ENCODE measurements around the gene HNRNPA3. TPM values are rescaled to one million over a fixed set of nuclear protein-coding genes. Genes with fewer than 3 reads are reported as not detected.

The HNRNPA3 gene
- total and polyA plus RNA-seq, 2 of the 13 experiments (the other 11 are each of a cell fraction or from before 2014, with no cell fraction given): 73.3 to 97.7 TPM

DNA sequence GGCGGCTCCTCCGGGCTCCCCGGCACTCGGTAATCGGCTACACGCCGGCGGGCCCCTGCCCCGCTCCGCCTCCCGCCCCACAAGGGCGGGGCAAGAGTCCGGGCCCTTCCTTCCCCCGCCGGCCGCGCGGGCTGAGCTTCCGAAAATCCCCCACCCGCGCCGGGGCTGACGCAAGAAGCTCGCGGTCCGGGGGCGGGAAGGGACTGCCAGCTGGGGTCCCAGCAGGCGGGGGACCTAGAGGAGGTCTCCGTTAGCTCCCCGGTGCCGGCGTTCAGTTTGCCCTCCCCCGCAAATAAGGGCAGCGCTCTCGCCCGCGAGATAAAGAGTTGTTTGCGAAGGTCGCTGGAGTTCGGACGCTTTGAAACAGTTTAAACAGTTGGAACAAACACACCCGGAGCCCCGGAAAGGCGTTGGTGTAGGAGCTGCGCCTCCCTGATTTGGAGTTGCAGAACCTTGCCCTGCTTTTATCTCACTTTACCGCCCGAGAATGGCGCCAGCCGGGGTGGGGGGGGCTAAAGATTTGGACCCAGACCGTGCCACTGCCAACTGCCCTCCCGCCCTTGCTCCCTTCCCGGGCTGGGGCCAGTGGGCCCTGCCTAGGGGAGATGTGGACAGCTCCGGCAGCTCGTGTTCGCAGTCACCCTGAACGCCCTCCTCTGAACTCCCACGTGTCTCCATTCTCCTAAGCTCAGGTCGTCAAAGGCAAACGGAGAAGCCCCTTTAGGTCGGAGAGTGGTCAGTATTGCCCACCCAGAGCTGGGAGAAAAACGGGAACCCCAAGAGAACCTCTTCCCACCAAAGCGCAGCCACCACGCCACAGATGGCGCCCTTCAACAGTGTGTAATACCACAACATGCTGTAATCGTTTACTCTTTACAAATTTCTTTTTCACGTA, 52.3 kb downstream of the HNRNPA3 start, which contains the start of gene NFE2L2 (continued):
- peak; percentile 68 for TF ChIP-seq SKI (IDR thresholded peaks at IDR 0.05; ENCODE audit: partially characterized antibody)
- peak; percentile 73 for TF ChIP-seq CCAR2 (optimal IDR thresholded peaks at IDR 0.05; ENCODE audit: low read depth, low read length)
- TF ChIP-seq, protein P1, sequence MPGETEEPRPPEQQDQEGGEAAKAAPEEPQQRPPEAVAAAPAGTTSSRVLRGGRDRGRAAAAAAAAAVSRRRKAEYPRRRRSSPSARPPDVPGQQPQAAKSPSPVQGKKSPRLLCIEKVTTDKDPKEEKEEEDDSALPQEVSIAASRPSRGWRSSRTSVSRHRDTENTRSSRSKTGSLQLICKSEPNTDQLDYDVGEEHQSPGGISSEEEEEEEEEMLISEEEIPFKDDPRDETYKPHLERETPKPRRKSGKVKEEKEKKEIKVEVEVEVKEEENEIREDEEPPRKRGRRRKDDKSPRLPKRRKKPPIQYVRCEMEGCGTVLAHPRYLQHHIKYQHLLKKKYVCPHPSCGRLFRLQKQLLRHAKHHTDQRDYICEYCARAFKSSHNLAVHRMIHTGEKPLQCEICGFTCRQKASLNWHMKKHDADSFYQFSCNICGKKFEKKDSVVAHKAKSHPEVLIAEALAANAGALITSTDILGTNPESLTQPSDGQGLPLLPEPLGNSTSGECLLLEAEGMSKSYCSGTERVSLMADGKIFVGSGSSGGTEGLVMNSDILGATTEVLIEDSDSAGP (CRISPR knock-in tag; IDR thresholded peaks at IDR 0.05; ENCODE audit: borderline replicate concordance): peak; percentile 94
- TF ChIP-seq EEA1 (CRISPR knock-in tag; IDR thresholded peaks at IDR 0.05; ENCODE audit: borderline replicate concordance): no peak; the same call in 1 of the 2 replicates
- 0 out of 4 replicates have a peak, but pooled peaks of 1 of the 2 experiments have one; percentile 4 for TF ChIP-seq MAFK (conservative IDR thresholded peaks at IDR 0.05 in 1 of 2, IDR thresholded peaks at IDR 0.05 in 1 of 2; ENCODE audit: low read length in 2 of 2)
- peak; percentile 91 for TF ChIP-seq HNF4A (CRISPR knock-in tag; IDR thresholded peaks at IDR 0.05)
- TF ChIP-seq ZNF724P (CRISPR knock-in tag; IDR thresholded peaks at IDR 0.05; ENCODE audit: borderline replicate concordance): no peak
- TF ChIP-seq, protein P2, sequence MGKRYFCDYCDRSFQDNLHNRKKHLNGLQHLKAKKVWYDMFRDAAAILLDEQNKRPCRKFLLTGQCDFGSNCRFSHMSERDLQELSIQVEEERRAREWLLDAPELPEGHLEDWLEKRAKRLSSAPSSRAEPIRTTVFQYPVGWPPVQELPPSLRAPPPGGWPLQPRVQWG (CRISPR knock-in tag; IDR thresholded peaks at IDR 0.05; ENCODE audit: borderline replicate concordance, low read depth): no peak
- TF ChIP-seq, protein P3, sequence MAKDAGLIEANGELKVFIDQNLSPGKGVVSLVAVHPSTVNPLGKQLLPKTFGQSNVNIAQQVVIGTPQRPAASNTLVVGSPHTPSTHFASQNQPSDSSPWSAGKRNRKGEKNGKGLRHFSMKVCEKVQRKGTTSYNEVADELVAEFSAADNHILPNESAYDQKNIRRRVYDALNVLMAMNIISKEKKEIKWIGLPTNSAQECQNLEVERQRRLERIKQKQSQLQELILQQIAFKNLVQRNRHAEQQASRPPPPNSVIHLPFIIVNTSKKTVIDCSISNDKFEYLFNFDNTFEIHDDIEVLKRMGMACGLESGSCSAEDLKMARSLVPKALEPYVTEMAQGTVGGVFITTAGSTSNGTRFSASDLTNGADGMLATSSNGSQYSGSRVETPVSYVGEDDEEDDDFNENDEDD (CRISPR knock-in tag; IDR thresholded peaks at IDR 0.05; ENCODE audit: borderline replicate concordance): peak; percentile 85; the same call in 1 of the 2 replicates
- TF ChIP-seq MED1 (CRISPR knock-in tag; IDR thresholded peaks at IDR 0.05): peak; percentile 92
- TF ChIP-seq MYNN (CRISPR knock-in tag; IDR thresholded peaks at IDR 0.05; ENCODE audit: low read depth): no peak
- TF ChIP-seq, protein P4, sequence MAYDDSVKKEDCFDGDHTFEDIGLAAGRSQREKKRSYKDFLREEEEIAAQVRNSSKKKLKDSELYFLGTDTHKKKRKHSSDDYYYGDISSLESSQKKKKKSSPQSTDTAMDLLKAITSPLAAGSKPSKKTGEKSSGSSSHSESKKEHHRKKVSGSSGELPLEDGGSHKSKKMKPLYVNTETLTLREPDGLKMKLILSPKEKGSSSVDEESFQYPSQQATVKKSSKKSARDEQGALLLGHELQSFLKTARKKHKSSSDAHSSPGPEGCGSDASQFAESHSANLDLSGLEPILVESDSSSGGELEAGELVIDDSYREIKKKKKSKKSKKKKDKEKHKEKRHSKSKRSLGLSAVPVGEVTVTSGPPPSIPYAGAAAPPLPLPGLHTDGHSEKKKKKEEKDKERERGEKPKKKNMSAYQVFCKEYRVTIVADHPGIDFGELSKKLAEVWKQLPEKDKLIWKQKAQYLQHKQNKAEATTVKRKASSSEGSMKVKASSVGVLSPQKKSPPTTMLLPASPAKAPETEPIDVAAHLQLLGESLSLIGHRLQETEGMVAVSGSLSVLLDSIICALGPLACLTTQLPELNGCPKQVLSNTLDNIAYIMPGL (CRISPR knock-in tag; IDR thresholded peaks at IDR 0.05; ENCODE audit: borderline replicate concordance in 1 of 2, low read depth in 1 of 2): peak in 1 of 2 experiments; percentile 62; a peak in 3 of 4 replicates
- TF ChIP-seq, protein P5, sequence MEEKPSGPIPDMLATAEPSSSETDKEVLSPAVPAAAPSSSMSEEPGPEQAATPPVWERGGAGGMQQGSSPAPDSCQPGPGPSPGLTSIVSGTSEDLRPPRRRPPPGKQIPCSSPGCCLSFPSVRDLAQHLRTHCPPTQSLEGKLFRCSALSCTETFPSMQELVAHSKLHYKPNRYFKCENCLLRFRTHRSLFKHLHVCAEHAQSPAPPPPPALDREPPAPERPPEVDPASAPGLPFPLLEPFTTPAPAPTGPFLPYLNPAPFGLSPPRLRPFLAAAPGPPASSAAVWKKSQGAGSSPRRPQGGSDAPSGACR (CRISPR knock-in tag; IDR thresholded peaks at IDR 0.05): peak; percentile 96
- peak; percentile 88; the same call in 1 of the 2 replicates for TF ChIP-seq KAT7 (CRISPR knock-in tag; IDR thresholded peaks at IDR 0.05; ENCODE audit: borderline replicate concordance)
- no peak for TF ChIP-seq RFX1 (IDR thresholded peaks at IDR 0.05)
- 0 out of 2 replicates have a peak, but pooled peaks have one; percentile 81 for TF ChIP-seq ZFP62 (CRISPR knock-in tag; IDR thresholded peaks at IDR 0.05)
- peak; percentile 44 for TF ChIP-seq ZNF629 (CRISPR knock-in tag; conservative IDR thresholded peaks at IDR 0.05)
- TF ChIP-seq ZNF251 (CRISPR knock-in tag; IDR thresholded peaks at IDR 0.05): no peak
- 0 out of 2 replicates have a peak, but pooled peaks have one; percentile 53 for TF ChIP-seq ZNF775 (CRISPR knock-in tag; IDR thresholded peaks at IDR 0.05; ENCODE audit: borderline replicate concordance)
- TF ChIP-seq KLF16 (CRISPR knock-in tag; IDR thresholded peaks at IDR 0.05): peak in 1 of 2 experiments; percentile 67; a peak in 2 of 4 replicates
- peak; percentile 85 for TF ChIP-seq ZNF556 (CRISPR knock-in tag; IDR thresholded peaks at IDR 0.05; ENCODE audit: borderline replicate concordance)

Measured in HepG2 (cell line).